ENCODE data around the gene MAMDC2. TPM values are rescaled to one million over a fixed set of nuclear protein-coding genes. Genes with fewer than 3 reads are reported as not detected.

The MAMDC2 gene
- total RNA-seq, 1 donor = 0.45 TPM

DNA sequence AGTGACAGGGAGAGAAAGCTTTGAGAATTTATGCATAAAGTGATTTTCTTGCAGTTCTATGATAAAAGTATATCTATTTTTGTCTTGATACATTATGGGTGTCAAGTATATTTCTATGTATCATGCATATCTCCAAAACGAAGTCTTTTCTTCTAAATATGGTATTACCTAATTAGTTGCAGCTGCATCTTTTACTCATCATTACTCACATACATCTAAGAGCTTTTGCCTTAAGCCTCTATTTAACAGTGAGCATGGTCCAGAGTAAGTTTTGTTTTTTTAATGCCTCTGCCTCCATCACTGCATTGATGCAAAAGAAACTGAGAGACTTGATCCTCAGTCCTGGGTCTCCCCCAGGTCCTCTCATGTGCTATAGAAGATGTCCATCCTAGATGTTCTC is 175.1 kb downstream of the MAMDC2 start:
- DNase-seq (ENCODE audit: low read depth) = peak; percentile 56
- TF ChIP-seq, protein P1, sequence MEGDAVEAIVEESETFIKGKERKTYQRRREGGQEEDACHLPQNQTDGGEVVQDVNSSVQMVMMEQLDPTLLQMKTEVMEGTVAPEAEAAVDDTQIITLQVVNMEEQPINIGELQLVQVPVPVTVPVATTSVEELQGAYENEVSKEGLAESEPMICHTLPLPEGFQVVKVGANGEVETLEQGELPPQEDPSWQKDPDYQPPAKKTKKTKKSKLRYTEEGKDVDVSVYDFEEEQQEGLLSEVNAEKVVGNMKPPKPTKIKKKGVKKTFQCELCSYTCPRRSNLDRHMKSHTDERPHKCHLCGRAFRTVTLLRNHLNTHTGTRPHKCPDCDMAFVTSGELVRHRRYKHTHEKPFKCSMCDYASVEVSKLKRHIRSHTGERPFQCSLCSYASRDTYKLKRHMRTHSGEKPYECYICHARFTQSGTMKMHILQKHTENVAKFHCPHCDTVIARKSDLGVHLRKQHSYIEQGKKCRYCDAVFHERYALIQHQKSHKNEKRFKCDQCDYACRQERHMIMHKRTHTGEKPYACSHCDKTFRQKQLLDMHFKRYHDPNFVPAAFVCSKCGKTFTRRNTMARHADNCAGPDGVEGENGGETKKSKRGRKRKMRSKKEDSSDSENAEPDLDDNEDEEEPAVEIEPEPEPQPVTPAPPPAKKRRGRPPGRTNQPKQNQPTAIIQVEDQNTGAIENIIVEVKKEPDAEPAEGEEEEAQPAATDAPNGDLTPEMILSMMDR (IDR thresholded peaks at IDR 0.05; ENCODE audit: insufficient read depth, low read length) = no peak
- no peak overlapping the region for H3K4me3 ChIP-seq (ENCODE audit: low read depth, low read length)

DNA sequence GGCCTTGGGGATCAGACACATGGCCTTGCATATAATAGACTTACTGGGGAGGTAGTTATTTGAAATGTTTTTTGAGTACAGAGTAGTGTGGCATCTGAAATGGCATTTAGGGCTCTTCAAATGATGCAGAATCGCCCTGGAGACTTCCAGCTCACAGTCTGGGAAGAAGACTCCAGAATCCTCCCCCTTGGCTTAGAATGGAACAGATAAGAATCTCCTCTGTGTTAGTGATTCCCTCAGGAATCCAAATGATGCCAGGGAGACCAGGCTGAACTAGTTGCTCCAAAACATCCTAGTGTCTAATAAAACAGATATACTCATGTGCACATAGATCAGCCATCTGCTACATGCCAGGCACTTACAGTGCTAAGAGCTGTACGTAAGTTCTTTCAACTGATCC is 176.6 kb downstream of the MAMDC2 start:
- TF ChIP-seq, protein P1 (IDR thresholded peaks at IDR 0.05; ENCODE audit: insufficient read depth, low read length) = no peak
- H3K4me3 ChIP-seq (ENCODE audit: low read depth, low read length) = no peak overlapping the region
- DNase-seq (ENCODE audit: low read depth) = no peak

GRCh38 chr9:70222354-70222753 is 178.7 kb downstream of the MAMDC2 start:
- TF ChIP-seq, protein P1 (IDR thresholded peaks at IDR 0.05; ENCODE audit: insufficient read depth, low read length) = no peak
- DNase-seq (ENCODE audit: low read depth) = no peak
- H3K4me3 ChIP-seq (ENCODE audit: low read depth, low read length) = no peak overlapping the region

GRCh38 chr9:70228118-70228517 is 184.5 kb downstream of the MAMDC2 start:
- TF ChIP-seq, protein P1 (IDR thresholded peaks at IDR 0.05; ENCODE audit: insufficient read depth, low read length) = no peak
- no peak overlapping the region for H3K4me3 ChIP-seq (ENCODE audit: low read depth, low read length)
- DNase-seq (ENCODE audit: low read depth) = no peak

GRCh38 chr9:70228611-70229010 is 185.0 kb downstream of the MAMDC2 start:
- TF ChIP-seq, protein P1 (IDR thresholded peaks at IDR 0.05; ENCODE audit: insufficient read depth, low read length) = no peak
- no peak overlapping the region for H3K4me3 ChIP-seq (ENCODE audit: low read depth, low read length)
- DNase-seq (ENCODE audit: low read depth) = no peak

DNA sequence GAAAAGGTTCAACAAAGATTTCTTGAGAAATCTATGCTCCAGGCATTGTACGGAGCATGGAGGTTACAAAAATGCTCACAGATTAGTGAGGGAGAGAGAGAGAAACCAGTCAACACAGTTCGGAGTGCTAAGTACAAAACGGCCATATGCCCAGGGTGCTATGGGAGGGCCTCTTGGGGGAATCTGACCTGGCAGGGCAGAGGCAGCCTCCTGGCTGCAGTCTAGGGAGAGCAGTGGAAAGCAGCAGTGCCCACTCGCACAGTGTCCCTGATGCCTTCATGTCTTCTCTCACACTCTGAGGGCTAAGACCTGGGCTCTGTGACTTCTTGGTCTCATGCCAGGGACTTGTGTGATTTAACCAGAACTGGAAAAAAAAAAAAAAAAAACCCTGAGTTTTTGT is 185.4 kb downstream of the MAMDC2 start:
- no peak for DNase-seq (ENCODE audit: low read depth)
- H3K4me3 ChIP-seq (ENCODE audit: low read depth, low read length) = no peak overlapping the region
- TF ChIP-seq, protein P1 (IDR thresholded peaks at IDR 0.05; ENCODE audit: insufficient read depth, low read length) = no peak

DNA sequence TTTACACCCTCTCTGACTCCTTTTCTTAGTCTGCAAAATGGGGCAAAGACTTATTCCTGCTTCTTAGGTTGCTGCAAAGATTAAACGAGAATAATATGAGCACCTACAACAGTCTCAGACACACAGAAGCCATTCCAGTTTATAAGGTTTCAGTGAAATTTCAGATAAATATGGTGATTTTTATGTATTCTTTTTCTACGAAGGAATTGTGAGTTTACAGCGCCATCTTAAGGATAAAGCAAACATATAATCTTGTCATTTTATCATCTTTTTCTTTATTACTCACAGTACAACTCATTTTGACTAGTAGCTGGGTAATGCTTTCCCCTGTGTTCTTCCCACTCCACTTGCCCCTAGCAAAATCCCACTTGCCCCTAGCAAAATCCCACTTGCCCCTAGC is 185.9 kb downstream of the MAMDC2 start:
- TF ChIP-seq, protein P1 (IDR thresholded peaks at IDR 0.05; ENCODE audit: insufficient read depth, low read length) = peak; percentile 22
- DNase-seq (ENCODE audit: low read depth) = peak; percentile 66
- H3K4me3 ChIP-seq (ENCODE audit: low read depth, low read length) = no peak overlapping the region

Measured in fibroblast of the aortic adventitia (primary cell).